ENCODE results near the gene NCOR2.

Gene NCOR2

DNA sequence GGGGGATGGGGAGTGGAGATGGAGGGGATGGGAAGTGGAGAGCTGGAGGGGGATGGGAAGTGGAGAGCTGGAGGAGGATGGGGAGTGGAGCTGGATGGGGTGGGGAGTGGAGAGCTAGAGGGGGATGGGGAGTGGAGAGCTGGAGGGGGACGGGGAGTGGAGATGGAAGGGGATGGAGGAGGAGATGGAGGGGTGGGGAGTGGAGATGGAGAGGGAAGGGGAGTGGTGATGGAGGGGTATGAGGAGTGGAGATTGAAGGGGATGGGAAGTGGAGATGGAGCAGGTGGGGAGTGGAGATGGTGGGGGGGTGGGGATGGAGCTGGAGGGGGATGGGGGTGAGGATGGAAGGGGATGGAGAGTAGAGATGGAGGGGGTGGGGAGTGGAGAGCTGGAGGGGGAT is 26.1 kb downstream of the NCOR2 start:
- no peak for DNase-seq

DNA sequence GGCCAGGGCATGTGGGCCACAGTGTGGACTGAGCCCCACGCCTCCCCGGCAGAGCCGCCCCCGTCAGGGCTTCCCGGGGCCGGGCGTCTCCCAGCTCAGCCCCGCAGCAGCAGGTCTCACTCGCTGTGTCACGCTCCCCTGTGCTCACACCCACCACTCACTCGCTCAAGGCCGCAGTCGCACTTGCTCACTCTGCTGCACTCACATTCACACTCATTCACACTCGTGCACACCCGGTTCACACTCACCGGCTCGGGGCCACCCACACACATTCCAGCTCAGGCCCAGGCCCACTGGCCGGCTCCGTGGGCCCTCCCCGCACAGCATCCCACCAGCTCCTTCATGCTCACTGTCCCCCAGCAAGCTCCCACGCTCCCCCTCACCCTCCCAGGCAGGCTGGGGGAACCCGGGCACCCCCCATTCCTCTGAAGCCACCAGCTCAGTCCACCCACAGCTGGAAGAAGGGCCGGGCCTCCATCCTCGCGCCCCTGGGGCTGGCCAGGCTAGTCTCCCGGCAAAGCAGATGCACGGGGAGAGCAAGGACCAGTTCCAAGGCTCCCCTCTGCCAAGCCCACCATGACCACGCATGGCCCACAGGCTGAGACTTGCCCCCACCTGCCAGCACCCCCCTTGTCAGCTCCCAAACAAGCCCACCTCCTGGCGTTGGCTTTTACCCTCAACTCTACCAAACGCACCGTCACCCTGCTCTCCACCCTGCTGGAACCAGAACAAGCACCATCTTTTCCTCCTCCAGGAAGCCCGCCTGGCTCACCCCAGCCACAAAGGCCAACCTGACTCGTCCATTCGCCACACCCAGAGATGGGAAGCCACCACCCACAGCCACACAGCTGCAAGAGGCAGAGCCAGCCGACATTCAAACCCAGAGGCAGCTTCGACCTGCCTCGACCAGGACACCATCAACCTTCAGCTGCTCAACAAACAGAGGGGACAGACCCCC is 28.0 kb downstream of the NCOR2 start:
- no peak for DNase-seq

DNA sequence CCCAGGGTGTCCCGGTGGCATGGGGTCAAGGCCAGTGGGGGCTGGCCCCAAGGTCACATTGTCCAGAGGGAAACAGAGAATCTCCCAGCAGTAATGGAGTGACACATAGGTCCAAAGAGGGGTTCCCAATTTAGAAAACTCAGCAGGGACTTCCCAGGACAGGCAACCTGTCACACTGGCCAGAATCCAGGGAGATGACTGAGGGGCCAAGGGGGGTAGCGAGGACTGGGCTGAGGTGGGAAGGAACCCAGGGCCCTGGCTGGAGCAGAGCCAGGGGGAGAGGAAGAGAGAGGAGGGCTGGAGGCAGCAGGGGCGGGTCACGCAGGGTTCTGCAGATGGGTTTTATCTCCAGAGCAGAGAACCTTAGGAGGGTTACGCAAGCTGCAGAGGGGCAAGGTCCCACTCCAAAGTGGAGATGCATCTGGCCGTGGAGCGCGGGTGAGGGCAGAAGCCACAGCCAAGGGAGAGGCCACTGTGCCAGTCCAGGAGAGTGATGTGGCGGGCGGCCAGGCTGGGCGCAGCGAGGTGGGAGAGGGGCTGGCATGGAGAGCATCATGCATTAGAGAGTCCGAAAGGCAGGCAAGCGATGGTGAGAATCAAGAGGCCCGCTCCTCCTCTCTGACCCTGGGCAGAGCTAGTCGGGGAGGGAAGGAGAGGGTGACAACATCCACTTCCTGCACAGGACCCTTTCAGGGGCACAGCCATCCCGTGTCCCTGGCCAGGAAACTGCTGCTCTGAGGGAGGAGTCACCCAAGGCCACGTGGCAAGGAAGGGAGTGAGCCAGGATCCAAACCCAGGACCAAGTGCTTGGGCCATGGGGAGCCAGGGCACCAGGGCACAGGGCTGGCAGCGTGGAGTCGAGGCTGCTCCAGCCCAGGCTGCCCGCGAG is 29.0 kb downstream of the NCOR2 start:
- no peak for DNase-seq

DNA sequence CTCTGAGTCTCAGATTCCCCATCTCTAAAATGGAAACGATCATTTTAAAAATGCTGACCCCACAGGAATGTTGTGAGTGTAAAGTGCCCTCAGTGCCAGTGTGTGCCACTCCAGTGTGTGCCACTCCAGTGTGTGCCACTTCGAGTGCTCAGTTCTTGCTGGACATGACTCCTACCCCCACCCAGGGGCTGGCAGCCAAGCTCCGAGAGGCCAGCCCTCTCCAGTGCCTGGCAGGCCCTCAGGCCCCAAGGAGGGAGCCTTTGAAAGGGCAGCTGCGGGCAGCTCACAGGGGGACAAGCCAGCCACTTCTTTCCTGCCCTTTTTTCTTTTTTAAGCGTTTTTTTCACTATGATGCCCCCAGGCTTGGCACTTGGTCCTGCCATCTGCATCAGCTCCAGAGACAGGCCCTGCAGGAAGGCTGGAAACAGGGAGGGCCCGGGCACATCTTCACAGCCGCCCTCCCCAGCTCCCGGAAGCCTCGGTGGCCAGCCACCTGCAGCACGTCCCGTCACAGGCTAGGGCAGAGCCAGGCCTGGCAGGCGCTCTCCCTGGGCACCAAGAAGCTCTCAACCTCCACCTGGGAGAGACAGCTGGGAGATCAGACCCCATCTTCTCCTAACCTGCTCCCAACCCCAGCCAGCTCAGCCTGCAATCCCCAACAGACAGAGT is 29.8 kb downstream of the NCOR2 start:
- no peak for DNase-seq

DNA sequence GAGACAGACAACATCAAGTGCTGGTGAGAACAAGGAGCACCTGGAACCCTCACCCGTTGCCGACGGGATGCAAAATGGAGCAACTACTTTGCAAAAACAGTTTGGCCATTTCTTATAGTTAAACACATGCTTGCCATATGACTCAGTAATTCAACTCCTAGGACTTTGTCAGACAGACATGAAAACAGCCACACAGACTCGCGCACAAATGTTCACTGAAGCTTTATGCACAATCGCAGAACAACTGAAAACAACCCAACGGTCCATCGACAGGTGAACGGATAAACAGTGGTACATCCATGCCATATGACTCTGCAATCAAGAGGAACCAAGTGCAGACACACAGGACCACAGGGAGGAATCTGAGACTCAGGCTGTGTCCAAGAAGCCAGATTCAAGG is 30.8 kb downstream of the NCOR2 start:
- DNase-seq: no peak

DNA sequence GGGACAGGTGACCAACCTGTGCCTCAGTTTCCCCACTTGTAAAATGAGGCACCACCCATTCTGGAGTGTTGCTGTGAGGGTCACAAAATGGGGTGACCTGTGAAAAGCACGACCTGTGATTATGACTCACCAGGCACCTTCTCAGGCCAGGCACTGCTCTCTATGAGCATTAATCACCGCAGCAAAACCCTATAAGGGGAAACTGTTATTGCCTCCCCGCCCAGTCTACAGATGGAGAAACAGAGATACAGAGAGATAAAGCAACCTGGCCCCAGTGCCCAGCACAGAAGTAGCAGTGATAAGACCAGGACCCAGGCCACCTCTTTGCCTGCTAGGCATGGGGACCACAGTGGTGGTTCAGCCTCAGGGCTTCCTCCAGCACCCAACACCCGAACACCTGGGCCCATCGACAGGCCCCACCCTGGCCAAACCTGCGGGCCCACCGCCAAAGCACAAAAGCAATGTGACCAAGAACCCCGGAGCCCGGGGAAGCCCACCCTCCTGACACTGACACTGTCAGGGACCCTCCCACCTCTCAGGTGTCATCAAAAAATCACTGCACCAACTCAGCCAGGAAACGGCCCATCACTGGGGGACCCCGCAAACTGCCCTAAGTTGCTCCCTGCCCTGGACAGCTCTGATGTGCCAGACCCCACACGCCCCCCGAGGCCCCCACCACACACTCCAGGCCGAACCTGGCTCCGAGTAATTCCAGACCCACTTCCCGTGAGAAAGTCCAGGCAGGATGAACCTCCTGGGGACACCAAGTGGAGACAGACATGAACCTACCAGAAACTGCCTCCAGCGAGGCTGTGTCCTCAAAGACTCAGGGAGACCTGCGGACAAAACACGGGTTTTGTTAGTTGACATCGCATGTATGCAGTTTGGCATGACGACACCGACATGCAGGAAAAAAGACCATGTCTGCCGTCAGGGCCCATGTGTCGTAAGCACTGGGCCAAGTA is 32.4 kb downstream of the NCOR2 start:
- no peak for DNase-seq

DNA sequence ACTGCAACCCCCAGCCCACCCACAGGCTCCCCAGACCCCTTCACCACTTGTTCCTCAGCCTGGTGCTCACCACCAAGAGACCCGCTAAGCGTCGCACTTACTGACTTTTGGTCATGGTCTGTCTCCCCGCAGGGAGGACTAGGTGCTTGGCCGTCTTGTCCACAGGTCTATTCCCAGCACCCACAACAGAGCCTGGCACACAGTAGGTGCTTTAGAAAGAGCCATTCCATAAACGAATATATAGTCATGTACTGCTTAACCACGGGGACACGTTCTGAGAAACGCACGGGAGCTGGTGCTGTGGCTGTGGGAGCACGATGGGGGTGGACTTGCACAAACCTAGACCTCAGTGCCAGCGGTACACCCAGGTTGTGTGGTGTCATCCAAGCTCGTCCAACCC is 34.0 kb downstream of the NCOR2 start:
- DNase-seq: no peak

DNA sequence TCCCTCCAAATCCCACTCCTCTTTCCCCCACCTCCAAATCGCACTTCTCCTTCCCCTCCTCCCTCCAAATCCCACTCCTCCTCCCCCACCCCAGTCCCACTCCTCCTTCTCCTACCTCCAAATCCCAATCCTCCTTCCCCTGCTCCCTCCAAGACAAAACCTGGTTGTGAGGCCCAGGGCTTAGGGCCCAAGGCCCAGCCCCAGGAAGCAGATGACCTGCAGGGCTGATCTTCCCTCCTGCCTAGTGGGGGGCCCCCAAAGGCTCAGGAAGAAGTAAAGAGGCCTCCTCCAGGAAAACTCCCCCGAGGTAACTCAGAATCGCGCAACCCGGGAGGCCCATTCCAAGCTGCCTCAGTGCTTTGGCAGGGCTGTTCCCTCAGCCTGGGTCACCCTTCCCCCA is 34.4 kb downstream of the NCOR2 start:
- DNase-seq: no peak

DNA sequence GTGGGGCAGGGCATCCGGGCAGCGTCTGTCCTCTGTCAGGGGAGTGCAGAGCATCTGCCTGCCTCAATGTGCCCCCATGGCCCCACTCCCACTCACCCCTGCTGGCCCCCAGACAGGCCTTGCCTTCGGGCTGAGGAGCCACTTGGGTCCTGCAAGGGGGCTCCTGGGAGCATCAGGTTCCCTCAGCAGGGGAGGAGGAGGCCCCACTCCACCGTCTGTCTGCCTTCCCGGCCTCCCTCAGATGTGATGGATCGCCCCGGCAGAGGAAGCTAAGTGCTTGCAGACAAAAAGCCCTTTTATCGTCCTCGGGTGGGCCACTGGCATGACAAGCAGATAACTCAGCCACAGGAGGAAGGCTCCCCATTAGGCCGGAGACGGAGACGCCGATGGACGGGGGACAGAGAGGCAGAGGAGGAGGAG is 35.1 kb downstream of the NCOR2 start:
- DNase-seq: no peak

DNA sequence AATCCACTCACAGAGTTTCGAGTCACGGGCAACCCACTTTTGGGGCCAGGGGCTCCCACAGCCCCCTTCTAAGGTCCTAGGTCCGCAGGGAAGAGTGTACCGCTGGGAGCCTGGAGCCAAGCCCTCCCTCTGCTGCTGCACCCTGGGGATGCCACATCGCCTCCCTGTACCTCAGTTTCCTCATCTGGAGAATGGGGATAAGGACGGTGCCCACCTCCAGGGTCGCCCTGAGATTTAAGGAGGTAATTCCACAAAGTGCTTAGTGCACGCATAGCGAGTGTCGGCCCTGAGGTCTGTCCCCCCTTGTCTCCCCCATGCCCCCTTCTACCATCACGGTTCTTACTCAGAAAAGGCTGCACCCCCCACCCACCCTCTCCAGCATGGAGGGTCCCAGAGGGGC is 35.5 kb downstream of the NCOR2 start:
- no peak for DNase-seq

DNA sequence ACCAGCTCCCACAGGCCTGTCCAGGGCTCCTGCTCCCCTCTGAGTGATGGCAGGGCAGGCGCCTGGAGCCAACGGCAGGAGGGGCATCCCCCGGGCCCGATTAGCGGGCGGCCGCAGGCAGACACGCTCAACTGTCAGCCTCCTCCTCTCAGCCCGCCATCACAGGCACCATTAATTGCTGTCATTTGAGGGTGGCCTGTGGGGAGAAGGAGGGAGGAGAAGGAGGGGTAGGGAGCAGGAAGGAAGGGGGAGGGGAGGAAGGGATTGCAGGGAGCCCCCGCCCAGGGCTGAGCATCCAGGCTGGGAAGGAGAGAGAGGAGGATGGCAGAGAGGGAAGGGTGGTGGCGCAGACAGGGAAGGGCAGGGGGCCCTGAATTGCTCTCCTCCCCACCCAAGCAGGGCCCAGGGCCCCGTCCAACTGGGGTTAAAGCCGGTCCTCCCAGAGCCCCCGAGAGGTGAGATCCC is 36.1 kb downstream of the NCOR2 start:
- no peak for DNase-seq

DNA sequence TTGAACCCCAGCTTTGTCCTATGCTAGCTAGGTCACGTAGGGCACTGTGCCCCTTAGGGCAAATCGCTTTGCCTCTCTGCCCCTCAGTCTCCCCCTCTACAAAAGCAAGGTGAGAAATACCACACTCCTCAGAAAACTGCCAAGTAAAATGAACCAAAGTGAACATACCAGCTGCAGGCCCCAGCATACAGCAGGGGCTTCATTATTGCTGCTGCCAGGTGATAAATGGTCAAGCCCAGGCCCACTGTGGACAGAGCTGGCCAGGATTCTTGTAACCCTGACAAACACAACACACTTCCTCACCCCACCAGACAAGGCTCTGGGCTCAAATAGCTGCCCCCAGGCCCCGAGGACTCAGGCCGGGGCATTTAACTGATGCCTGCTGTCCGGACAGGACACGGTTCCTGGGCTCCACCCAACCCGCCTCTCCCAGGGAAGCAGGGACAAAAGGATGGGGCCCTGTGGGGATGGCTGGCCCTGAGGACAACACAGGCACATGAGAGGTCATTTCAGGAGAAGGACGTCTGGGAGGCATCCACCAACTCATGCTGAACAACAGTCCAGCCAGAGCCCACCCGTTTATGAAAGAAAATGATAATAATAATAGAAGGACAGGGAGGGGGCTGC is 36.7 kb downstream of the NCOR2 start:
- DNase-seq: no peak

DNA sequence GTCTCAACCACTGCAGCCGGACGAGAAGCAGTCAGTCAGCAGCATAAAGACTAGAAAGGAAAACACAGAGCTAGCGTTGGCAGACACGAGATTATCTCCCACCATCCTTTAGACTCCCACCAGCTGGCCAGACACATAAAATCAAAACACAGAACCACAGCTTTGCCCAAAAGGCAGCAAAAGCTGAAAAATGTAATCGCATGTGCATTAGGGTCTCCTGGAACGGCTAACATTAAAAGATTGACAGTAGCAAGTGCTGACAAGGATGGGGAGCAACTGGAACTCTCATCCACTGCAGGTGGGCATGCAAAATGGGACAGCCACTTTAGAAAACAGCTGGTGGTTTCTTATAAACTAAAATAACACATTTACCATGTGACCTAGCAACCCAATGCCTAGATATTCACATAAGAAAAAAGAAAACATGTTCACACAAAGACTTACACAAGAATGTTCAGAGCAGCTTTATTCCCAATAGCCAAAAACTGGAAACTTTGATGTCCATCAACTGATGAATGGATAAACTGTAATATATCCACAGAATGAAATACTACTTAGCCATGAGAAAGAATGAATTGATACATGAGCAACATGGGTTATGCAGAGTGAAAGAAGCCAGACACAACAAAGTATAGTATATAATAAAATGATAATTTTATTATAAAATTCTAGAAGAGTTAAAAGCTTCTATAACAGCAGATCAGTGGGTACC is 37.7 kb downstream of the NCOR2 start:
- no peak for DNase-seq

DNA sequence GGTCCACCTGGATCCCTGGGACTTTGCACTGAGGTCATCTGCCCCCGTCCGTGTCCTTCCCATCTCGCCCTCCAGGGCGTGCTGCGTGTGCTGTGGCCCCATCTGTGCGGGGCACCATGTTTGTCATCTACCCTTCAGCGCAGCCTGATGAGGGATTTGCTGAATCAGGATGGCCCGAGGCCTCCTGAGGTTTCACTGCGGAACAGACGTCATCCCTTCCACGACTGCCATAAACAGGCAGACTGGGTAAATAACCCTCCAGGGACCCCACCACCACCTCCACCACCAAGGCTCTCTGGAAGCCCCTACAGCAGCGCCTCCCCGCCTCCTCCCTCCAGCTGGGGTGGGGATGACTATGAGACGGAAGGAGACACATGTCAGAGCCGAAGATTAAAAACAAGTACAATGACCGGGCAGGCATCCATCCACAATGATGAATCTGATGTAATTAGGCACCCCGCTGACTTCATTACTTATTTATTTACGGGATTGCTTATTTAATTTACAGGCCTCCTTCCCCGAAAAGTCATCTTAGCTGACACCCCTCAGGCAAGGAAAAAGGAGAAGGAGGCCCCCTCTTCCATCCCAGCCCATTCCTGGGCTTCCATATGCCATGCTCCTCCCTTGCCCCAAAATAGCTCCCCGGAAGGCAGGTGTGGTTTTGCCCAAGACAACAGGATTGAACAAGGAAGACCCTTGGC is 39.4 kb downstream of the NCOR2 start:
- DNase-seq: no peak

DNA sequence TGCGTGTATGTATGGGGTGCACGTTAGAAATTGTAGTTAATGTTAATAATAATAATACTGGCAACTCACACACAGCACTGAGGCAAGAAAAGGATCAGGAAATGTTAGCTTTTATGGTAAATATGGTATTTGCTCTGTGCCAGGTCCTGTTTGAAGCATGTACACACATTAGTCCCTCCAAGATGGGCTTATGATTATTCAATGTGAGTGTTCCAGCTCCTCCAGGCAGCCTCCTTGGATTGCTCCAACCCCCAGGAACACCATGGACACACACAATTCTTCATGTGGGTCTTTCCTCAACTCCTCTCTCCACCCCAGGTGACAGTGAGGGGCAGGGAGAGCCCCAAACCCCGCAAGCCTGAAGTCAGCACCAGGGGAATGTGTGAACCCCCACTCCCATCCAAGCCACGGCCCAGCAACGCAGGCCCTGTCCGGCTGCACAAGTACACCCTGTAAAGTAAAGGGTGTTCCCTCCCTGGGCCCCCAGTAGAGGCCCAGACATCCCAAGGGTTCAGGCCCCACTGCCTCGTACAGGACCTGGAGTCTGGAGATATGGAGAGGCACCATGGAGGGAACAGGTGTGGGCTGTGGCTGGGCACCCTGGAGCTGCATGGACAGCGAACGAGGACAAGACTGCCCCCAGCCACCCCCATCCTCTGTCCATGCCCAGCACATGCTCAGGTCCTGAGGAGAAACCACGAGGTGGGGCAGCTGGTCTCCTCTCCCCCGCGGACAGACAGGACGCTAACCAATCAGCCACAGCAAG is 41.3 kb downstream of the NCOR2 start:
- DNase-seq: no peak

DNA sequence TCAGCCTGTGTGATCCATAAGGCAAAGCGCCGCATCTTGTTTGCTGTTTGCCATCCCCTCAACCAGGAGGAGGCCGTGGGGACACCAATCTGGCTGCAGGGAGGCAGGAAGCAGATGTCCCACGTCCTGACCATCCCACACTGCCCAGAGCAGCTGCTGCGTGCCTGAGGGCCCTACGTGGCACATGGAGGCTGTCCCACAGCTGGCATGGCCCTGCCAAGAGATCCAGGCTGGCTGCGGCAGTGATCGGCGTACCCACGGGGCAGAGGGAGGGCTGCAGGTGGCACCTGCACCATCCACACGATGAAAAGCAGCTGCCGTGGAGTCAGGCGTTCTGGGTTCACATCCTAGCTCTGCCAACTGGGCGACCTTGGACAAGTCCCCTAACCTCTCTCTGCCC is 42.0 kb downstream of the NCOR2 start:
- DNase-seq: no peak

DNA sequence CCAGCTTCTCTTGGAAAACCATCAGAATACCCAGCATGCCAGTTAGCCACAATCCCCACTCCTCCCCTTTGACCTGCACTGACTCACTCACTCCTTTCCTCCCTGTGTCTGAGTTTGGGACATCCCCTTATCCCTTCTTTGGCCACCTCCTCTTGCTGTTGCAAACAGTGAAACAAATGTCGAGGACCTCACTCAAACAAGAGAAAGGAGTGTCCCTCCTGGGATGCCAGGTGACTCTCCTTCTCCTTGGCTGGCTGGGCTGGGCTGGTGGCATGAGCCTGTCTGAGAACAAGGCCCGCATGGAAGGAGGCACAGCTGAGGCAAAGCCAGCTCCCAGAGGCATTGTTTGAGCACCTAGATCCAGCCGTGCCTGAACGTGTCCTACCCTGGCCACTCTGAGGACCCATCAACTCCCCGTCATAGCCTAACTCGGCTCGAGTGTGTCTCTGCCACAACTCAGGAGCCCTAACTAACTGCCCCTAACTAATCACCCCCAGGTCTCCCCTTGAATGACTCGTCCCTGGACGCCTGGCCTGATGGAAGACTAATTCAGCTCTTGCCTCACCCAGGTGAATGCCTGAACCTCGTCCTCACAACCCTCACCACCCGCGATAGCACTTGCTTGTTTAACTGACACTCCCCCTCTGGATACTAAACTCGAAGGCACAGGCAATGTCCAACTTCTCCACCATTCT is 43.0 kb downstream of the NCOR2 start:
- DNase-seq: no peak

DNA sequence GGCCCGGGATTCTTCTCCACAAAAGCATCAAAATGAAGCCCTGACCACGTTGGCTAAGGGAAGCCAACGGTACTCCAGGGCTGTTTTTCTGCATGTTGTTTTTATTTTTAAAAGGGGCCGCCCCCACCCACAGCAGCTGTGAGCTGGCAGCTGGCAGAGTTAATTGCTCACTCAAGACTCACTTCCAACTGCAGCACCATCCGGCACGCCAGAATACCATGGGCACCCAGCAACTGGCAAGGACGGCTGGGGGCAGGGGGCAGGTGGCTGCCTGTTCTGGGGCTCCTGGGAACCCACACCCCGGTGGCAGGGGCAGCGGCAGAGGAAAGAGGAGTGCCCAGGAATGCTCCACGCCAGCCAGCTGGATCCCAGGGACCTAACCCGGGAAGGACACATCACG is 44.3 kb downstream of the NCOR2 start:
- DNase-seq: no peak

DNA sequence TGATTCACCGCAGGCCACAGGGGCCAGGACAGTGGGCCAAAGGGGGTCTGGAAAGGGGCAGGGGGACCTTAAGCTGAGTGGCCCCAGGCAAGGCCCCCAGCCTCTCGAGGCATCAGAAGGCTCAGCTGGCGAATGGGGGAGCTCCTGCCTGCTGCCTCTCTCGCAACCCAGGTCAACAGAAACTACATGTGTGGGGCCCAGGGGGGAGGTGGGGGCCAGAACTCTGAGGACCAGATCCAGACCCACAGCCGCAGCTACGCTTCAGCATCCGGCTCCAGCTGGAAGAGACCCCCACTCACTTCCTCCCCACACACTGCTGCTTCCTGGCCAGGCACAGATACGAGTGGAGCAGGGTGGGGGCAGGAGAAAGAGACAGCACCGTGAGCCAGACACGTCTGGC is 46.5 kb downstream of the NCOR2 start:
- DNase-seq: no peak
